Measurements from ENCODE around the gene IGLON5.

The IGLON5 gene

GRCh38 chr19:51339687-51340656, 28.5 kb downstream of the IGLON5 start:
- DNase-seq, result peak; percentile 31 to 95 (median 82)

- DNase-seq, result no peak
These were observed 29.6 kb downstream of the IGLON5 start for GRCh38 chr19:51341066-51341465.

- DNase-seq, result no peak
These were observed 30.6 kb downstream of the IGLON5 start, which contains the start of gene VSIG10L for GRCh38 chr19:51341976-51342580. Gene VSIG10L (minus strand): TSS chr19:51342139. CDS start chr19:51342124, 15 bp downstream.

GRCh38 chr19:51342631-51343569, 31.5 kb downstream of the IGLON5 start:
- DNase-seq, result no peak

- DNase-seq, result no peak
These were observed 33.7 kb downstream of the IGLON5 start for GRCh38 chr19:51345076-51345620.

GRCh38 chr19:51346742-51347141, 35.3 kb downstream of the IGLON5 start:
- no peak for DNase-seq

GRCh38 chr19:51347209-51347928, 35.9 kb downstream of the IGLON5 start:
- DNase-seq, result no peak

GRCh38 chr19:51351266-51351990, 40.0 kb downstream of the IGLON5 start:
- DNase-seq, result no peak

- no peak for DNase-seq
These were observed 41.4 kb downstream of the IGLON5 start for GRCh38 chr19:51352783-51353360.

GRCh38 chr19:51354103-51354741, 42.8 kb downstream of the IGLON5 start:
- no peak for DNase-seq

- peak in 9 of 14 donors; percentile 8 to 50 (median 29) for DNase-seq
These were observed 43.3 kb downstream of the IGLON5 start for GRCh38 chr19:51354742-51355148.

- DNase-seq, result no peak
These were observed 44.8 kb downstream of the IGLON5 start for GRCh38 chr19:51356159-51356801.

GRCh38 chr19:51357952-51358351, 46.5 kb downstream of the IGLON5 start:
- no peak for DNase-seq

- peak in 3 of 14 donors; percentile 1 to 19 (median 15) for DNase-seq
These were observed 47.9 kb downstream of the IGLON5 start for GRCh38 chr19:51359294-51359693.

GRCh38 chr19:51361239-51361638, 49.8 kb downstream of the IGLON5 start:
- no peak for DNase-seq

- DNase-seq, result peak in 7 of 14 donors; percentile 8 to 72 (median 24)
These were observed 53.0 kb downstream of the IGLON5 start for GRCh38 chr19:51364200-51365106.

- DNase-seq, result peak in 8 of 14 donors; percentile 12 to 62 (median 36)
These were observed 53.9 kb downstream of the IGLON5 start for GRCh38 chr19:51365211-51365964.
